OCI-LY3 (cell line): ENCODE data around the gene CTSE.
"Not testable (repeated sequence)": the region's sequence is repeated elsewhere in the genome, so short reads cannot be mapped to it uniquely, and the experiment has no call there.

Source experiments
- H2AFZ ChIP-seq: fragments of 200-600, 300-600 bp; shearing (Covaris generic); 2 replicates; pipeline ENCODE4 v1.6.0; 2014; ENCODE audit warnings: antibody characterized with exemption, low read depth, low read length
- H3K27ac ChIP-seq: fragments of 200-600, 300-600 bp; sonication (generic); 2 replicates; pipeline ENCODE4 v1.5.1; 2014; ENCODE audit warnings: mild to moderate bottlenecking, low read length, moderate library complexity, mixed read lengths
- H3K27me3 ChIP-seq: fragments of 200-600, 300-600 bp; sonication (generic); 2 replicates; pipeline ENCODE4 v1.6.1; 2014; ENCODE audit warnings: low read depth, low read length, mixed read lengths
- H3K36me3 ChIP-seq: fragments of 200-600, 300-600 bp; sonication (generic); replicated peaks from 2 replicates; pipeline ENCODE3; 2014; ENCODE audit warnings: low read depth, low read length, mixed read lengths
- H3K4me1 ChIP-seq: fragments of 300-600, 200-600 bp; sonication (generic); 2 replicates; pipeline ENCODE4 v1.6.1; 2014; ENCODE audit warnings: low read length, mixed read lengths
- H3K4me2 ChIP-seq: fragments of 200-600, 300-600 bp; sonication (generic); 2 replicates; pipeline ENCODE4 v1.6.1; 2014; ENCODE audit warnings: low read length, mixed read lengths
- H3K4me3 ChIP-seq: fragments of 300-600, 200-600 bp; sonication (generic); 2 replicates; pipeline ENCODE4 v1.5.1; 2014; ENCODE audit warnings: antibody characterized with exemption, mild to moderate bottlenecking, low read length, moderate library complexity
- H3K79me2 ChIP-seq: fragments of 300-600, 200-600 bp; shearing (Covaris generic); 2 replicates; pipeline ENCODE4 v1.6.1; 2014; ENCODE audit warnings: mild to moderate bottlenecking, low read length, mixed read lengths
- H3K9ac ChIP-seq: fragments of 300-600, 200-600 bp; shearing (Covaris generic); 2 replicates; pipeline ENCODE4 v1.6.0; 2014; ENCODE audit warnings: mild to moderate bottlenecking, low read length, moderate library complexity
- H3K9me3 ChIP-seq: fragments of 200-600, 300-600 bp; shearing (Covaris generic); 2 replicates; pipeline ENCODE4 v1.6.1; 2014; ENCODE audit warnings: low read length, mixed read lengths; ENCODE audit not compliant: insufficient read depth
- H4K20me1 ChIP-seq: fragments of 200-600, 300-600 bp; sonication (generic); 2 replicates; pipeline ENCODE4 v1.6.1; 2016; ENCODE audit warnings: low read length, mixed read lengths; ENCODE audit not compliant: insufficient read depth
- EZH2phosphoT487 ChIP-seq: fragments of 200-600 bp; shearing (Covaris generic); IDR thresholded peaks from 2 replicates; pipeline ENCODE4 v1.6.1; 2018; ENCODE audit warnings: antibody characterized with exemption, mixed run types, low read depth
- TF ChIP-seq, protein P1 (sequence below): fragments of 200-600, 300-600 bp; sonication (generic); IDR thresholded peaks from 2 replicates; pipeline ENCODE4 v1.5.1; 2014; ENCODE audit warnings: antibody characterized with exemption, low read length, low read depth

The CTSE gene

DNA sequence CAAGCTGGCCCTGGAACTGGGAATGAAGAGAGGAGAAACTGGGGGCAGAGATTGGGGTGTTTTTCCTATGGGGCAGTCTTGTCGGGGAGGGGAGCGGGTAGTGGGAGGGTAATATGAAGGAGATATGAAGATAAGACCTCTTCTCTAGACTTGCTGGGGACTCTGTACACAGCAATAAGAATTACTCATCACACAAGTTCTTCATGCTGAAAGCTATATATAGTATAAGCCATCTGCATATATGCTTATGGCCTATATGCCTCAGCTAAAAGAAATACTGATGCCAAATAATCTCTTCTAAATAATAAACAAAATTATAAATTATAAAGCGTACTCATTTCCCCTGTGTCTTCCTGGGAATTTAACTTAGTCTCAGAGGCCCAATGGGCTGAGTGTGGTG, 37.1 kb upstream of the CTSE start:
- H3K79me2 ChIP-seq: peaks cover 84% of the 10 kb centered on the region

DNA sequence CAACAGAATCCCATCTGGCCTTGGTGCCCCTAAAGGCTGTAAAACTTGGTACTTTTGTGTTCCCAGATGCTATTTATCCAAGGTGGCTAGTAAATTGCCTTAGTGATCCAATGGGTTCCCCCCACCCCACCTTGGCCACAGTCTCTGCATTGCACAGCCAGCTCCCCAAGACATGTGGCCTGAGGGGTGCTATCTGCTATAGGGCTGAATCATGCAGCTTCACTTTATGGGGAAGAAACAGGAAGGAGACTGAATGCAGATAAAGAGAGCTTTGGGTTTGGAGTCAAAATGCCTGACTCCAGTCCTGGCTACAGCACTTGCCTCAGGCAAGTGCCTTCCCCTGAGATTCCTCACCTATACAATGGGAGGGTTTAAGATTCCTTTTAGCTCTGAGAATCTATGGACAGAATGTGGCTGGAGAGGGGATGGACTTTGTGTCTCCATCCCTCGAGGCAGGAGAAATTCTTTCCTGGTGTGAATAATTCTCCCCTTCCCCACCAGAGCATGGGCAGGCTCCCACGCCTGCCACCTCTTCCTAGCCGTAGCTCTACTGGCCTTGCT, 35.7 kb upstream of the CTSE start:
- peak overlapping the region; percentile 94 for H3K27ac ChIP-seq
- peaks cover 90% of the 10 kb centered on the region for H3K79me2 ChIP-seq
- no peaks in the 10 kb centered on the region for H3K9me3 ChIP-seq
- peak overlapping the region; percentile 74 for H3K9ac ChIP-seq
- H4K20me1 ChIP-seq: peaks cover 39% of the 10 kb centered on the region
- H3K36me3 ChIP-seq: peaks cover 71% of the 10 kb centered on the region
- TF ChIP-seq, protein P1, sequence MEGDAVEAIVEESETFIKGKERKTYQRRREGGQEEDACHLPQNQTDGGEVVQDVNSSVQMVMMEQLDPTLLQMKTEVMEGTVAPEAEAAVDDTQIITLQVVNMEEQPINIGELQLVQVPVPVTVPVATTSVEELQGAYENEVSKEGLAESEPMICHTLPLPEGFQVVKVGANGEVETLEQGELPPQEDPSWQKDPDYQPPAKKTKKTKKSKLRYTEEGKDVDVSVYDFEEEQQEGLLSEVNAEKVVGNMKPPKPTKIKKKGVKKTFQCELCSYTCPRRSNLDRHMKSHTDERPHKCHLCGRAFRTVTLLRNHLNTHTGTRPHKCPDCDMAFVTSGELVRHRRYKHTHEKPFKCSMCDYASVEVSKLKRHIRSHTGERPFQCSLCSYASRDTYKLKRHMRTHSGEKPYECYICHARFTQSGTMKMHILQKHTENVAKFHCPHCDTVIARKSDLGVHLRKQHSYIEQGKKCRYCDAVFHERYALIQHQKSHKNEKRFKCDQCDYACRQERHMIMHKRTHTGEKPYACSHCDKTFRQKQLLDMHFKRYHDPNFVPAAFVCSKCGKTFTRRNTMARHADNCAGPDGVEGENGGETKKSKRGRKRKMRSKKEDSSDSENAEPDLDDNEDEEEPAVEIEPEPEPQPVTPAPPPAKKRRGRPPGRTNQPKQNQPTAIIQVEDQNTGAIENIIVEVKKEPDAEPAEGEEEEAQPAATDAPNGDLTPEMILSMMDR: no peak
- TF ChIP-seq EZH2phosphoT487: no peak
- peak overlapping the region; percentile 73 for H3K4me2 ChIP-seq
- peaks cover 76% of the 10 kb centered on the region for H3K4me1 ChIP-seq
- H2AFZ ChIP-seq: no peak overlapping the region
- H3K27me3 ChIP-seq: no peaks in the 10 kb centered on the region
- peak overlapping the region; percentile 60 for H3K4me3 ChIP-seq

More for the DNA sequence above, 37.1 kb upstream of the CTSE start:
- no peaks in the 10 kb centered on the region for H3K27me3 ChIP-seq
- peak overlapping the region; percentile 60 for H3K4me3 ChIP-seq
- TF ChIP-seq, protein P1: no peak
- no peak for TF ChIP-seq EZH2phosphoT487
- H3K9me3 ChIP-seq: no peaks in the 10 kb centered on the region
- H4K20me1 ChIP-seq: peaks cover 46% of the 10 kb centered on the region
- H3K9ac ChIP-seq: peak overlapping the region; percentile 74
- peaks cover 70% of the 10 kb centered on the region for H3K36me3 ChIP-seq
- H2AFZ ChIP-seq: no peak overlapping the region
- H3K4me1 ChIP-seq: peaks cover 80% of the 10 kb centered on the region
- peak overlapping the region; percentile 94 for H3K27ac ChIP-seq
- peak overlapping the region; percentile 73 for H3K4me2 ChIP-seq

DNA sequence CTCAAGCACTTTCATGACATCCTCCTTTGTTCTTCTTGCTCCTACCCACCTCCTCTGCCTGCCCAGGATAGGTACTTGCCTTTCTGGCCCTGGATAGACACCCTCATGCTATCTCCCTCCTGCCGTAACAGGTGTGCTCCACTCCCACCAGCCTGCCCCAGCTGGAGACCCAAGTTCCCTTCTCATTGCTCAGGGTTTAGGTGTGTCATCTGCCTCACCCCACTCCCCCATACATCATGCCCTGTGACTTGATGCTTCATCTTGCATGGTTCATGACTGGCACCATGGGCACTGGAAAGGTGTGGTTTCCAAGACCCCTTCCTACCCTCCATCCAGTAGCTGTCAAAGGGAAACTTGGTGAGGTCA, 35.2 kb upstream of the CTSE start:
- Histone ChIP-seq H3K27me3 (no peaks in the 10 kb centered on the region), H3K36me3 (peaks cover 75% of the 10 kb centered on the region), H3K79me2 (peaks cover 95% of the 10 kb centered on the region), H3K4me3 (peak overlapping the region; percentile 60), H3K9ac (peak overlapping the region; percentile 74), H3K4me1 (peaks cover 76% of the 10 kb centered on the region), H3K9me3 (no peaks in the 10 kb centered on the region), H4K20me1 (peaks cover 39% of the 10 kb centered on the region), H2AFZ (no peak overlapping the region), H3K27ac (peak overlapping the region; percentile 94), H3K4me2 (peak overlapping the region; percentile 73)
- TF ChIP-seq EZH2phosphoT487: no peak
- TF ChIP-seq, protein P1: no peak

DNA sequence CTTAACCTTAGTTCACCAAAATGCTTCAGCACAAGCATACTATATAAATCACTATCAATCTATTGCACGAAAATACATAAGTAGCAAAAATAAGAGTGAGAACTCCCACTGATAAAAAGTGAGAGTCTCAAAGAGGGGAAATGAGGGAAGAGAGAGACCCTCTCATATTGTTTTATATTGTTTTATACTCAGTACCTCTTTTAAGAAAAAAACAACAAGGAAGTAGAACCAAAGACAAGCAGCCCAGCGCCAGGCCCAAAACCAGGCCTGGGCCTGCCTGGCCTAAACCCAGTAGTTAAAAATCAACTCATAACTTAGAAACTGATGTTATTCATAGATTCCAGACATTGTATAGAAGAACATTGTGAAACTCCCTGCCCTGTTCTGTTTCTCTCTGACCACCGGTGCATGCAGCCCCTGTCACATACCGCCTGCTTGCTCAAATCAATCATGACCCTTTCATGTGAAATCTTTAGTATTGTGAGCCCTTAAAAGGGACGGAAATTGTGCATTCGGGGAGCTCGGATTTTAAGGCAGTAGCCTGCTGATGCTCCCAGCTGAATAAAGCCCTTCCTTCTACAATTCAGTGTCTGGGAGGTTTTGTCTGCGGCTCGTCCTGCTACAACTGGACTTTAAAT, 34.7 kb upstream of the CTSE start:
- Histone ChIP-seq H3K27ac (peak overlapping the region; percentile 94), H3K79me2 (peaks cover 100% of the 10 kb centered on the region), H3K4me2 (peak overlapping the region; percentile 73), H3K4me1 (peaks cover 76% of the 10 kb centered on the region), H4K20me1 (peaks cover 39% of the 10 kb centered on the region), H3K9ac (peak overlapping the region; percentile 98), H3K36me3 (peaks cover 80% of the 10 kb centered on the region), H3K4me3 (peak overlapping the region; percentile 80)
- not testable (repeated sequence) for H3K9me3 ChIP-seq, H3K27me3 ChIP-seq, H2AFZ ChIP-seq

DNA sequence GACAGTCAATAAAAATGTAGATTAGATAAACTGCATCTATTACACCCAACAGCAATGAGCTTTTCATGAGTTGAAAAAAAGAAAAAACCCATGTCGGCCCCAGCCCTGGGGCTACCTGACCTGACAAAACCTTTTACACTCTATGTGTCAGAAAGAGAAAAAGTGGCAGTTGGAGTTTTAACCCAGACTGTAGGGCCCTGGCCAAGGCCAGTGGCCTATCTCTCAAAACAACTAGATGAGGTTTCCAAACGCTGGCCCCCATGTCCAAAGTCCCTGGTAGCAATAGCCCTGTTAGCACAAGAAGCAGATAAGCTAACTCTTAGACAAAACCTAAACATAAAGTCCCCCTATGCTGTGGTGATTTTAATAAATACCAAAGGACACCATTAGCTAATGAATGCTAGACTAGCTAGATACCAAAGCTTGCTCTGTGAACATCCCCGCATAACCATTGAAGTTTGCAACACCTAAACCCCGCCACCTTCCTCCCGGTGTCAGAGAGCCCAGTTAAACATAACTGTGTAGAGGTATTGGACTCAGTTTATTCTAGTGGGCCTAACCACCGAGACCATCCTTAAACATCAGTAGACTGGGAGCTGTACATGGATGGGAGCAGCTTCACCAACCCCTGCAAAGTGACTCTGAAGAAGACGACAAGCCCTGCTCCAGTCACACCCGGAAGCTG, 32.1 kb upstream of the CTSE start:
- H3K27me3 ChIP-seq, H2AFZ ChIP-seq, H3K9me3 ChIP-seq: not testable (repeated sequence)
- Histone ChIP-seq H3K4me3 (peak overlapping the region; percentile 80), H4K20me1 (peaks cover 21% of the 10 kb centered on the region), H3K36me3 (peaks cover 74% of the 10 kb centered on the region), H3K4me2 (peak overlapping the region; percentile 72), H3K9ac (peak overlapping the region; percentile 98), H3K79me2 (peaks cover 95% of the 10 kb centered on the region), H3K4me1 (peaks cover 66% of the 10 kb centered on the region), H3K27ac (peak overlapping the region; percentile 94)

DNA sequence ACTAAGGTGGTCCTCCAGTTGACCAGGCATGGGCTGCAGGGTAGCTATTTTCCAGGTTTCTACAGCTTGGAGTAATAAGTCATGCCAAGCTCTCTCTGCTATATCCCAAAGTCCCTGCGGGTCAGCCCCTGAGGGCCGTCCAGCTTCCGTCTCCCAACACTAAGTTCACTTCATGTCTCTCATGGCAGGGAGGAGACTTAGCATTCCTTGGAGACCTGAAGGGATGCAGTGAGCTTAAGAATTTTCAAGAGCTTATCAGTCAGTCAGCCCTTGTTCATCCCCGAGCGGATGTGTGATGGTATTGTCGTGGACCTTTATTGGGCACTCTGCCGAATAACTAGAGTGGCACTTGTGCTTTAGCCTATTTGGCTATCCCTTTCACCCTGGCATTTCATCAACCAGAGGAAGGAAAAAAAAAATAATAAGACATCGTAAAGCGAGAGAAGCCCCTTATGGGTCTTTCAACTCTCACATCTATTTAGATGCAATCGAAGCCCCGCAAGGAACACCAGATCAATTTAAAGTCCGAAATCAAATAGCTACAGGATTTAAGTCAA, 31.5 kb upstream of the CTSE start:
- not testable (repeated sequence) for H2AFZ ChIP-seq, H3K27me3 ChIP-seq, H3K9me3 ChIP-seq
- peaks cover 15% of the 10 kb centered on the region for H4K20me1 ChIP-seq
- H3K79me2 ChIP-seq: peaks cover 91% of the 10 kb centered on the region
- peaks cover 64% of the 10 kb centered on the region for H3K4me1 ChIP-seq
- peak overlapping the region; percentile 98 for H3K9ac ChIP-seq
- H3K4me3 ChIP-seq: peak overlapping the region; percentile 80
- peak overlapping the region; percentile 72 for H3K4me2 ChIP-seq
- peak overlapping the region; percentile 94 for H3K27ac ChIP-seq
- H3K36me3 ChIP-seq: peaks cover 68% of the 10 kb centered on the region
